ENCODE data around the gene CD37. TPM values are rescaled to one million over a fixed set of nuclear protein-coding genes. Genes with fewer than 3 reads are reported as not detected.

CD37 gene
- polyA plus RNA-seq, 1 of the 3 experiments (the other 2 are of a cell fraction): not detected

DNA sequence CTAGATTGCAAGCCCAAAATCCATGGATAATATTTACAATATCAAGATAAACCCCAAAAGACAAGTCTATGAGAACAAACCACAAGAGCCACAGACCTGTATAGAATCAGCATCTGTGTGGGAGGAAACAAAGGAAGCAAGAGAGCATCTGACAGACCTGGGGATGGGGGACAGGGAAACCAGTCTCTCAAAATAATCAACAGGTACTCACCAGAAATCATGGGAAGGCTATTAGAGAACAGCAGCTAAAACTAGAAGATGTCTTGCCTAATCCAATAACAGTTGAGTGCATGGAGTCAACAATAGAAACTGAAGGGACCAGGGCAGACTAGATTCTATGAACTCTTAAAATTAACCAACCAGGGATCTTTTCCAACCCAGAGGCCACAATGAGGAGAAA is 18.9 kb upstream of the CD37 start:
- TF ChIP-seq ELF1 (IDR thresholded peaks at IDR 0.05): no peak
- TF ChIP-seq, protein P1, sequence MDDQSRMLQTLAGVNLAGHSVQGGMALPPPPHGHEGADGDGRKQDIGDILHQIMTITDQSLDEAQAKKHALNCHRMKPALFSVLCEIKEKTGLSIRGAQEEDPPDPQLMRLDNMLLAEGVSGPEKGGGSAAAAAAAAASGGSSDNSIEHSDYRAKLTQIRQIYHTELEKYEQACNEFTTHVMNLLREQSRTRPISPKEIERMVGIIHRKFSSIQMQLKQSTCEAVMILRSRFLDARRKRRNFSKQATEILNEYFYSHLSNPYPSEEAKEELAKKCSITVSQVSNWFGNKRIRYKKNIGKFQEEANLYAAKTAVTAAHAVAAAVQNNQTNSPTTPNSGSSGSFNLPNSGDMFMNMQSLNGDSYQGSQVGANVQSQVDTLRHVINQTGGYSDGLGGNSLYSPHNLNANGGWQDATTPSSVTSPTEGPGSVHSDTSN (IDR thresholded peaks at IDR 0.05): no peak
- no peak for TF ChIP-seq FOXM1 (IDR thresholded peaks at IDR 0.05; ENCODE audit: low read depth)
- TF ChIP-seq GATA2 (CRISPR knock-in tag; IDR thresholded peaks at IDR 0.05): no peak
- no peak for TF ChIP-seq FOSL2 (IDR thresholded peaks at IDR 0.05; ENCODE audit: borderline replicate concordance, low read depth)
- TF ChIP-seq RFX5 (IDR thresholded peaks at IDR 0.05; ENCODE audit: low read length): no peak
- H3K9me3 ChIP-seq: peaks cover 10% of the 10 kb centered on the region
- no peaks in the 10 kb centered on the region for H4K20me1 ChIP-seq (ENCODE audit: insufficient read depth)
- H2AFZ ChIP-seq (ENCODE audit: low read depth): no peak overlapping the region
- H3K27me3 ChIP-seq (ENCODE audit: insufficient read depth): no peaks in the 10 kb centered on the region
- POLR2A ChIA-PET: no interaction called here
- H3K4me1 ChIP-seq (ENCODE audit: control insufficient read depth in 1 of 2, insufficient read depth in 2 of 2, low read depth in 1 of 2, low read length in 1 of 2): no peaks in the 10 kb centered on the region
- H3K4me2 ChIP-seq: no peak overlapping the region
- no peak overlapping the region for H3K4me3 ChIP-seq (ENCODE audit: low read depth in 2 of 2, low read length in 1 of 2)
- H3K9me2 ChIP-seq: no peaks in the 10 kb centered on the region
- CTCF ChIA-PET: interaction anchor here (0.6 to 0.7 kb wide), 2 partner anchors 142 to 695 kb away, joined by 3 to 5 read pairs; no protein-coding TSS in a partner anchor
- no peaks in the 10 kb centered on the region for H3F3A ChIP-seq (replicated peaks; ENCODE audit: insufficient read depth)
- H3K79me2 ChIP-seq (ENCODE audit: insufficient read depth): no peaks in the 10 kb centered on the region
- H3K9ac ChIP-seq: no peak overlapping the region
- DNase-seq: no peak
- peaks cover 0 to 28% of the 10 kb centered on the region in 2 experiments for H3K36me3 ChIP-seq (replicated peaks in 1 of 2; ENCODE audit: control insufficient read depth in 1 of 2, insufficient read depth in 2 of 2, low read length in 1 of 2)
- no peak overlapping the region for H3K27ac ChIP-seq (ENCODE audit: low read depth in 2 of 2, low read length in 1 of 2)

DNA sequence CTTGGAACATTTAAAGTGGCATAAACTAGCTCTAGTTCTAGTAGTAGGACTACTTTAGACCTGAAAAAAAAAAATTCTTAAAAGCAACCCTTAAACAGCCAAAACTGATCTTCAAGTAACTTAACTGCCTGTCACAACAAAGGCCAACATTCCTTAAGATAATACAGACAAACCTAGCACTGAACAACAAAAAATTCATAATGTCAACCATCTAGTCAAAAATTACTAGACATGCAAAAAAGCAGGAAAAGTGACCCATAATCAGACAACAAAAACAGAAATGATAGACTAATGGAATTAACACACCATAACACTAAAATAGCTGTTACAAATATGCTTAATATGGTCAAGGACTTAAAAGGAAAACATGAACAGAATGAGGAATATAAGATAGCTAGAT is 16.9 kb upstream of the CD37 start:
- H3K27ac ChIP-seq (ENCODE audit: low read depth in 2 of 2, low read length in 1 of 2): no peak overlapping the region
- no peak for DNase-seq
- TF ChIP-seq, protein P2, sequence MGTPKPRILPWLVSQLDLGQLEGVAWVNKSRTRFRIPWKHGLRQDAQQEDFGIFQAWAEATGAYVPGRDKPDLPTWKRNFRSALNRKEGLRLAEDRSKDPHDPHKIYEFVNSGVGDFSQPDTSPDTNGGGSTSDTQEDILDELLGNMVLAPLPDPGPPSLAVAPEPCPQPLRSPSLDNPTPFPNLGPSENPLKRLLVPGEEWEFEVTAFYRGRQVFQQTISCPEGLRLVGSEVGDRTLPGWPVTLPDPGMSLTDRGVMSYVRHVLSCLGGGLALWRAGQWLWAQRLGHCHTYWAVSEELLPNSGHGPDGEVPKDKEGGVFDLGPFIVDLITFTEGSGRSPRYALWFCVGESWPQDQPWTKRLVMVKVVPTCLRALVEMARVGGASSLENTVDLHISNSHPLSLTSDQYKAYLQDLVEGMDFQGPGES (IDR thresholded peaks at IDR 0.05; ENCODE audit: low read depth, low read length): no peak
- TF ChIP-seq TCF12 (IDR thresholded peaks at IDR 0.05): no peak
- no peak for TF ChIP-seq MEF2A (IDR thresholded peaks at IDR 0.05; ENCODE audit: borderline replicate concordance, low read depth)
- TF ChIP-seq, protein P3, sequence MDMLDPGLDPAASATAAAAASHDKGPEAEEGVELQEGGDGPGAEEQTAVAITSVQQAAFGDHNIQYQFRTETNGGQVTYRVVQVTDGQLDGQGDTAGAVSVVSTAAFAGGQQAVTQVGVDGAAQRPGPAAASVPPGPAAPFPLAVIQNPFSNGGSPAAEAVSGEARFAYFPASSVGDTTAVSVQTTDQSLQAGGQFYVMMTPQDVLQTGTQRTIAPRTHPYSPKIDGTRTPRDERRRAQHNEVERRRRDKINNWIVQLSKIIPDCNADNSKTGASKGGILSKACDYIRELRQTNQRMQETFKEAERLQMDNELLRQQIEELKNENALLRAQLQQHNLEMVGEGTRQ (IDR thresholded peaks at IDR 0.05; ENCODE audit: borderline replicate concordance, low read depth, low read length): no peak
- no peak for TF ChIP-seq NFIC (IDR thresholded peaks at IDR 0.05; ENCODE audit: borderline replicate concordance)
- TF ChIP-seq EP300 (IDR thresholded peaks at IDR 0.05; ENCODE audit: borderline replicate concordance in 1 of 2, low read depth in 1 of 2, low read length in 1 of 2): no peak
- TF ChIP-seq RAD21 (IDR thresholded peaks at IDR 0.05; ENCODE audit: low read length): no peak
- TF ChIP-seq JUND (IDR thresholded peaks at IDR 0.05): no peak
- no peak for TF ChIP-seq FOSL2 (IDR thresholded peaks at IDR 0.05; ENCODE audit: borderline replicate concordance, low read depth)
- TF ChIP-seq, protein P4, sequence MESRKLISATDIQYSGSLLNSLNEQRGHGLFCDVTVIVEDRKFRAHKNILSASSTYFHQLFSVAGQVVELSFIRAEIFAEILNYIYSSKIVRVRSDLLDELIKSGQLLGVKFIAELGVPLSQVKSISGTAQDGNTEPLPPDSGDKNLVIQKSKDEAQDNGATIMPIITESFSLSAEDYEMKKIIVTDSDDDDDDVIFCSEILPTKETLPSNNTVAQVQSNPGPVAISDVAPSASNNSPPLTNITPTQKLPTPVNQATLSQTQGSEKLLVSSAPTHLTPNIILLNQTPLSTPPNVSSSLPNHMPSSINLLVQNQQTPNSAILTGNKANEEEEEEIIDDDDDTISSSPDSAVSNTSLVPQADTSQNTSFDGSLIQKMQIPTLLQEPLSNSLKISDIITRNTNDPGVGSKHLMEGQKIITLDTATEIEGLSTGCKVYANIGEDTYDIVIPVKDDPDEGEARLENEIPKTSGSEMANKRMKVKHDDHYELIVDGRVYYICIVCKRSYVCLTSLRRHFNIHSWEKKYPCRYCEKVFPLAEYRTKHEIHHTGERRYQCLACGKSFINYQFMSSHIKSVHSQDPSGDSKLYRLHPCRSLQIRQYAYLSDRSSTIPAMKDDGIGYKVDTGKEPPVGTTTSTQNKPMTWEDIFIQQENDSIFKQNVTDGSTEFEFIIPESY (IDR thresholded peaks at IDR 0.05; ENCODE audit: borderline replicate concordance, low read depth): no peak
- no peak for TF ChIP-seq SIN3A (IDR thresholded peaks at IDR 0.05; ENCODE audit: borderline replicate concordance, low read depth, low read length)
- no peak for TF ChIP-seq TAF1 (IDR thresholded peaks at IDR 0.05; ENCODE audit: borderline replicate concordance, low read depth, low read length)
- TF ChIP-seq SMC3 (IDR thresholded peaks at IDR 0.05; ENCODE audit: low read depth, low read length): no peak
- no peak for TF ChIP-seq ELF1 (IDR thresholded peaks at IDR 0.05)
- TF ChIP-seq EZH2phosphoT487 (IDR thresholded peaks at IDR 0.05; ENCODE audit: borderline replicate concordance, low read depth): no peak
- TF ChIP-seq RXRA (IDR thresholded peaks at IDR 0.05; ENCODE audit: borderline replicate concordance, low read depth): no peak
- TF ChIP-seq GABPA (IDR thresholded peaks at IDR 0.05; ENCODE audit: low read depth): no peak
- TF ChIP-seq, protein P5, sequence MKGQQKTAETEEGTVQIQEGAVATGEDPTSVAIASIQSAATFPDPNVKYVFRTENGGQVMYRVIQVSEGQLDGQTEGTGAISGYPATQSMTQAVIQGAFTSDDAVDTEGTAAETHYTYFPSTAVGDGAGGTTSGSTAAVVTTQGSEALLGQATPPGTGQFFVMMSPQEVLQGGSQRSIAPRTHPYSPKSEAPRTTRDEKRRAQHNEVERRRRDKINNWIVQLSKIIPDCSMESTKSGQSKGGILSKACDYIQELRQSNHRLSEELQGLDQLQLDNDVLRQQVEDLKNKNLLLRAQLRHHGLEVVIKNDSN (IDR thresholded peaks at IDR 0.05; ENCODE audit: borderline replicate concordance, low read depth): no peak
- TF ChIP-seq, protein P6, sequence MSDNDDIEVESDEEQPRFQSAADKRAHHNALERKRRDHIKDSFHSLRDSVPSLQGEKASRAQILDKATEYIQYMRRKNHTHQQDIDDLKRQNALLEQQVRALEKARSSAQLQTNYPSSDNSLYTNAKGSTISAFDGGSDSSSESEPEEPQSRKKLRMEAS (IDR thresholded peaks at IDR 0.05; ENCODE audit: low read depth): no peak
- peaks cover 0 to 34% of the 10 kb centered on the region in 2 experiments for H3K36me3 ChIP-seq (replicated peaks in 1 of 2; ENCODE audit: control insufficient read depth in 1 of 2, insufficient read depth in 2 of 2, low read length in 1 of 2)
- H4K20me1 ChIP-seq (ENCODE audit: insufficient read depth): no peaks in the 10 kb centered on the region
- H3K27me3 ChIP-seq (ENCODE audit: insufficient read depth): no peaks in the 10 kb centered on the region
- peaks cover 15% of the 10 kb centered on the region for H3K9me3 ChIP-seq
- H3F3A ChIP-seq (replicated peaks; ENCODE audit: insufficient read depth): no peaks in the 10 kb centered on the region
- no peak overlapping the region for H2AFZ ChIP-seq (ENCODE audit: low read depth)
- no peak overlapping the region for H3K9ac ChIP-seq
- H3K4me1 ChIP-seq (ENCODE audit: control insufficient read depth in 1 of 2, insufficient read depth in 2 of 2, low read depth in 1 of 2, low read length in 1 of 2): no peaks in the 10 kb centered on the region
- H3K4me2 ChIP-seq: no peak overlapping the region
- POLR2A ChIA-PET: no interaction called here
- CTCF ChIA-PET: no interaction called here
- no peak overlapping the region for H3K4me3 ChIP-seq (ENCODE audit: low read depth in 2 of 2, low read length in 1 of 2)
- H3K79me2 ChIP-seq (ENCODE audit: insufficient read depth): no peaks in the 10 kb centered on the region
- H3K9me2 ChIP-seq: no peaks in the 10 kb centered on the region

Data from SK-N-SH (cell line).